H1 (cell line): ENCODE data around the gene TCAP.

Experiments used
- EP300 ChIP-seq, 2 experiments: IDR thresholded peaks; 1 replicate in 1 of 2; 2 replicates in 1 of 2; pipeline ENCODE4 v1.6.1; 2011 to 2012; ENCODE audit warnings: low read depth in 2 of 2, low read length in 2 of 2, mild to moderate bottlenecking in 2 of 2, borderline replicate concordance in 1 of 2, inconsistent platforms in 1 of 2, moderate library complexity in 1 of 2
- EZH2 ChIP-seq: fragments of 200-600 bp; sonication (generic); IDR thresholded peaks from 2 replicates; pipeline ENCODE4 v1.7.1; 2012; ENCODE audit warnings: low read depth, mild to moderate bottlenecking, moderate library complexity, low read length, inconsistent platforms; ENCODE audit not compliant: severe bottlenecking
- POLR2A ChIP-seq, 2 experiments: IDR thresholded peaks; 1 replicate in 1 of 2; 2 replicates in 1 of 2; pipeline ENCODE4 v1.6.1; 2011; ENCODE audit warnings: low read depth in 2 of 2, low read length in 2 of 2, mild to moderate bottlenecking in 2 of 2; ENCODE audit errors: control extremely low read depth in 1 of 2
- RAD21 ChIP-seq, 2 experiments: IDR thresholded peaks in 1 of 2; conservative IDR thresholded peaks in 1 of 2; 2 replicates each; pipeline ENCODE4 v1.6.1; 2011; ENCODE audit warnings: low read depth in 2 of 2, low read length in 2 of 2, improper control_type of control experiment in 1 of 2, inconsistent platforms in 1 of 2, mild to moderate bottlenecking in 1 of 2, moderate library complexity in 1 of 2
- RXRA ChIP-seq: IDR thresholded peaks from 2 replicates; pipeline ENCODE4 v1.6.1; 2011; ENCODE audit warnings: low read depth, mild to moderate bottlenecking, low read length, moderate library complexity; ENCODE audit not compliant: insufficient read depth
- TAF7 ChIP-seq: optimal IDR thresholded peaks from 2 replicates; pipeline ENCODE3; 2011; ENCODE audit warnings: low read depth, mild to moderate bottlenecking, inconsistent platforms, low read length, moderate library complexity, borderline replicate concordance
- TCF12 ChIP-seq: IDR thresholded peaks from 2 replicates; pipeline ENCODE4 v1.6.1; 2011; ENCODE audit warnings: low read depth, mild to moderate bottlenecking, low read length
- TEAD4 ChIP-seq: IDR thresholded peaks from 2 replicates; pipeline ENCODE4 v1.6.1; 2012; ENCODE audit warnings: low read depth, low read length, inconsistent platforms, mixed read lengths
- YY1 ChIP-seq: IDR thresholded peaks from 2 replicates; pipeline ENCODE4 v1.6.1; 2011; ENCODE audit warnings: low read depth, mild to moderate bottlenecking, low read length
- TF ChIP-seq, protein P1 (sequence below), 3 experiments: IDR thresholded peaks; 1 replicate in 2 of 3; 2 replicates in 1 of 3; pipeline versions ENCODE4 v1.5.1 to v1.6.1; 2011; ENCODE audit warnings: low read length in 3 of 3, mild to moderate bottlenecking in 3 of 3, inconsistent platforms in 2 of 3, low read depth in 1 of 3, moderate library complexity in 1 of 3; ENCODE audit not compliant: insufficient read depth in 1 of 3; ENCODE audit errors: control extremely low read depth in 1 of 3
- TF ChIP-seq, protein P2 (sequence below): IDR thresholded peaks from 2 replicates; pipeline ENCODE4 v1.6.1; 2012; ENCODE audit warnings: inconsistent platforms

DNA sequence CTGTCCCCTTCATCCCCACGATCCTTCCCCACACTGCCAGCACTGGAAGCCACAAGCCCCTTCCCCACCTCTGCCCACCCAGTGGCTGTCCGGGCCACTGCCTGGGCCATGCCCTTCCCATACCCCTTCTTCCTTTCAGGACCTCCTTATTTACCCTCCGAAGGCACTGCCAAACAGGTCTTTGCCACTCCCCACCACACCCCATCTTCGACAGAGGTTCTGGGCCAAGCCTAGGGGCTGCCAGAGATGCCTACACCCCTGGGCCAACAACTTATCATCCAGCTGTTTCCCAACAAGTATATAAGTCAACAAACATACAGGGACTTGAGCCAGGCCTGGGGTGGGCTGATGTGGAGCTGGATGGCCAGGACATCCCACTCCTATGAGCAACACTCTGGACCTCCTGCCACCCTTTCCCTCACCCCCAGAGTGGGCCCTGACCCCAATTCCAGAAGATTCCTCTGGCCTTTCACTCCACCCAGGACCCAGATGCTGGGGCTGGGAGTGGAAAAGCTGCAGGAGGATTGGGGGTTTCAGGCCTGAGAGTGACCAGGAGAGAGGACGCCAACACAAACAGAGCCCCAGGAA is 39.9 kb upstream of the TCAP start:
- TF ChIP-seq, protein P1, sequence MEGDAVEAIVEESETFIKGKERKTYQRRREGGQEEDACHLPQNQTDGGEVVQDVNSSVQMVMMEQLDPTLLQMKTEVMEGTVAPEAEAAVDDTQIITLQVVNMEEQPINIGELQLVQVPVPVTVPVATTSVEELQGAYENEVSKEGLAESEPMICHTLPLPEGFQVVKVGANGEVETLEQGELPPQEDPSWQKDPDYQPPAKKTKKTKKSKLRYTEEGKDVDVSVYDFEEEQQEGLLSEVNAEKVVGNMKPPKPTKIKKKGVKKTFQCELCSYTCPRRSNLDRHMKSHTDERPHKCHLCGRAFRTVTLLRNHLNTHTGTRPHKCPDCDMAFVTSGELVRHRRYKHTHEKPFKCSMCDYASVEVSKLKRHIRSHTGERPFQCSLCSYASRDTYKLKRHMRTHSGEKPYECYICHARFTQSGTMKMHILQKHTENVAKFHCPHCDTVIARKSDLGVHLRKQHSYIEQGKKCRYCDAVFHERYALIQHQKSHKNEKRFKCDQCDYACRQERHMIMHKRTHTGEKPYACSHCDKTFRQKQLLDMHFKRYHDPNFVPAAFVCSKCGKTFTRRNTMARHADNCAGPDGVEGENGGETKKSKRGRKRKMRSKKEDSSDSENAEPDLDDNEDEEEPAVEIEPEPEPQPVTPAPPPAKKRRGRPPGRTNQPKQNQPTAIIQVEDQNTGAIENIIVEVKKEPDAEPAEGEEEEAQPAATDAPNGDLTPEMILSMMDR (IDR thresholded peaks at IDR 0.05; ENCODE audit: control extremely low read depth in 1 of 3, insufficient read depth in 1 of 3, low read depth in 1 of 3, low read length in 3 of 3), result no peak
- TF ChIP-seq TEAD4 (no peak), EZH2 (no peak), TCF12 (no peak), POLR2A (IDR thresholded peaks at IDR 0.05; ENCODE audit: control extremely low read depth in 1 of 2, low read depth in 2 of 2, low read length in 2 of 2) (no peak), YY1 (no peak), TAF7 (no peak), EP300 (IDR thresholded peaks at IDR 0.05; ENCODE audit: borderline replicate concordance in 1 of 2, low read depth in 2 of 2, low read length in 2 of 2) (no peak), RAD21 (IDR thresholded peaks at IDR 0.05 in 1 of 2, conservative IDR thresholded peaks at IDR 0.05 in 1 of 2; ENCODE audit: low read depth in 2 of 2, low read length in 2 of 2) (no peak), RXRA (no peak)
- TF ChIP-seq, protein P2, sequence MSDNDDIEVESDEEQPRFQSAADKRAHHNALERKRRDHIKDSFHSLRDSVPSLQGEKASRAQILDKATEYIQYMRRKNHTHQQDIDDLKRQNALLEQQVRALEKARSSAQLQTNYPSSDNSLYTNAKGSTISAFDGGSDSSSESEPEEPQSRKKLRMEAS, result no peak
